Endothelial cell of umbilical vein (primary cell): ENCODE data around the gene RPS21. TPM values are rescaled to one million over a fixed set of nuclear protein-coding genes. Genes with fewer than 3 reads are reported as not detected.

Experiments
- BruUV-seq: library from RNA; stranded (reverse); fragments of 400-500 nt; replicated peaks from 2 replicates; lab custom pipeline; 2021; lab: Mats Ljungman, UMichigan
- CTCF ChIA-PET: fragments of 300-600, 350-600 bp; sonication (Branson Sonifier 250); formaldehyde crosslinking; loops from one replicate; lab custom pipeline; 2021; ENCODE audit warnings: antibody characterized with exemption, inconsistent platforms; lab: Charles Lee
- POLR2A ChIA-PET: fragments of 300-600, 350-600 bp; sonication (Branson Sonifier 250); formaldehyde crosslinking; loops from one replicate; lab custom pipeline; 2021; ENCODE audit warnings: antibody characterized with exemption, inconsistent platforms; lab: Charles Lee
- DNase-seq: peaks from one replicate; pipeline ENCODE4 v3.0.0-alpha.2; 2011; ENCODE audit warnings: low read depth, low spot score
- FAIRE-seq: peaks from 2 replicates; lab custom pipeline; 2011; peaks lifted over from hg19 to GRCh38; lab: Jason Lieb, UNC
- H2AFZ ChIP-seq: 2 replicates; pipeline ENCODE4 v1.6.0; 2012; ENCODE audit warnings: low read depth, low read length, control low read depth, inconsistent platforms
- H3K27ac ChIP-seq: 2 replicates; pipeline ENCODE4 v1.5.1; 2011; ENCODE audit warnings: low read depth, mild to moderate bottlenecking, control low read depth, low read length, moderate library complexity; ENCODE audit not compliant: insufficient read depth
- H3K27me3 ChIP-seq, 2 experiments: 2 replicates each; pipeline versions ENCODE4 v1.6.0 to v1.6.1; 2011; ENCODE audit warnings: low read length in 2 of 2, mixed read lengths in 1 of 2; ENCODE audit not compliant: control insufficient read depth in 2 of 2, insufficient read depth in 2 of 2
- H3K36me3 ChIP-seq, 2 experiments: 2 replicates in 1 of 2; 3 replicates in 1 of 2; pipeline ENCODE4 v1.5.1; 2011; ENCODE audit warnings: low read length in 2 of 2, mild to moderate bottlenecking in 1 of 2, moderate library complexity in 1 of 2; ENCODE audit not compliant: control insufficient read depth in 2 of 2, insufficient read depth in 2 of 2; ENCODE audit errors: extremely low read depth in 1 of 2
- H3K4me1 ChIP-seq: 3 replicates; pipeline ENCODE4 v1.5.1; 2011; ENCODE audit warnings: mild to moderate bottlenecking, low read length; ENCODE audit not compliant: control insufficient read depth, insufficient read depth; ENCODE audit errors: extremely low read depth
- H3K4me2 ChIP-seq: 2 replicates; pipeline ENCODE4 v1.6.1; 2011; ENCODE audit warnings: low read length, control low read depth, mixed read lengths; ENCODE audit not compliant: insufficient read depth
- H3K4me3 ChIP-seq, 3 experiments: fragments of 200-600 bp in 1 of 3; sonication (generic), shearing (Covaris generic) in 1 of 3; replicated peaks in 1 of 3; 2 replicates each; pipeline ENCODE4 v1.5.1; 2011 to 2016; ENCODE audit warnings: control low read depth in 3 of 3, low read length in 3 of 3, mild to moderate bottlenecking in 2 of 3, inconsistent platforms in 1 of 3, low read depth in 1 of 3, moderate library complexity in 1 of 3; ENCODE audit not compliant: insufficient read depth in 1 of 3
- H3K79me2 ChIP-seq: 2 replicates; pipeline ENCODE4 v1.6.0; 2012; ENCODE audit warnings: low read length, inconsistent platforms; ENCODE audit not compliant: control insufficient read depth, insufficient read depth
- H3K9ac ChIP-seq: replicated peaks from 2 replicates; pipeline ENCODE3; 2011; ENCODE audit warnings: low read length, control low read depth; ENCODE audit not compliant: insufficient read depth; ENCODE audit errors: extremely low read depth
- H3K9me1 ChIP-seq: replicated peaks from 3 replicates; pipeline ENCODE4 v1.6.0; 2011; ENCODE audit warnings: mild to moderate bottlenecking, low read length; ENCODE audit not compliant: control insufficient read depth, insufficient read depth; ENCODE audit errors: extremely low read depth
- H3K9me3 ChIP-seq: replicated peaks from 2 replicates; pipeline ENCODE4 v1.5.1; 2012; ENCODE audit warnings: low read length, inconsistent platforms; ENCODE audit not compliant: control insufficient read depth, insufficient read depth
- H4K20me1 ChIP-seq: replicated peaks from 2 replicates; pipeline ENCODE3; 2011; ENCODE audit warnings: mild to moderate bottlenecking, low read length; ENCODE audit not compliant: control insufficient read depth, insufficient read depth; ENCODE audit errors: extremely low read depth
- EZH2 ChIP-seq: IDR thresholded peaks from 2 replicates; pipeline ENCODE4 v1.6.1; 2012; ENCODE audit warnings: borderline replicate concordance, low read depth, mild to moderate bottlenecking, moderate library complexity, low read length, inconsistent platforms; ENCODE audit not compliant: severe bottlenecking
- FOS ChIP-seq: IDR thresholded peaks from 2 replicates; pipeline ENCODE4 v1.6.1; 2011; ENCODE audit warnings: mild to moderate bottlenecking, low read length, moderate library complexity, borderline replicate concordance; ENCODE audit not compliant: insufficient read depth
- JUN ChIP-seq: IDR thresholded peaks from 2 replicates; pipeline ENCODE4 v1.6.1; 2011; ENCODE audit warnings: borderline replicate concordance, low read depth; ENCODE audit not compliant: insufficient read length, insufficient read depth
- MYC ChIP-seq: IDR thresholded peaks from one replicate; pipeline ENCODE4 v1.6.1; 2011; ENCODE audit warnings: mild to moderate bottlenecking, low read depth, low read length
- POLR2A ChIP-seq: IDR thresholded peaks from 2 replicates; pipeline ENCODE4 v1.6.1; 2012; ENCODE audit warnings: low read depth, mild to moderate bottlenecking, control low read depth, low read length
- POLR2AphosphoS5 ChIP-seq: IDR thresholded peaks from 2 replicates; pipeline ENCODE4 v1.6.1; 2012; ENCODE audit warnings: low read depth, mild to moderate bottlenecking, control low read depth, low read length, moderate library complexity; ENCODE audit not compliant: insufficient read depth
- dilution Hi-C: fragments of 300-500 bp; cut with MboI; formaldehyde crosslinking; loops from one replicate; pipeline ENCODE4 v1.15.0; 2019; ENCODE audit warnings: low sequenced_read_pairs; ENCODE audit not compliant: extremely low pct_ligation_motif_present
- intact Hi-C: fragments of 100-400 bp; cut with micrococcal nuclease; formaldehyde crosslinking; loops from one replicate; pipeline ENCODE4 v1.10.0; 2022
- polyA plus RNA-seq, 4 experiments: library from polyadenylated mRNA; depleted of rRNA in 3 of 4; stranded (reverse) in 3 of 4; unstranded in 1 of 4; fragments of >200 nt; gene quantifications; 2 replicates each; pipeline versions ENCODE4 v1.2.1 to v1.2.3, GENCODE V29; 2011 to 2012; ENCODE audit warnings: missing spikeins in 1 of 4
- total RNA-seq: library from RNA; stranded (reverse); gene quantifications from 2 replicates; pipeline ENCODE4 v1.2.3, GENCODE V29; 2021
- TF ChIP-seq, protein P1 (sequence below), 2 donors: IDR thresholded peaks; 1 replicate in 1 of 2; 2 replicates in 1 of 2; pipeline ENCODE4 v1.5.1; 2011; ENCODE audit warnings: low read length in 2 of 2, mild to moderate bottlenecking in 2 of 2, moderate library complexity in 2 of 2, control low read depth in 1 of 2, inconsistent platforms in 1 of 2, low read depth in 1 of 2; ENCODE audit not compliant: insufficient read depth in 1 of 2; ENCODE audit errors: extremely low read depth in 1 of 2
- TF ChIP-seq, protein P2 (sequence below): IDR thresholded peaks from 2 replicates; pipeline ENCODE4 v1.6.1; 2011; ENCODE audit not compliant: insufficient read depth, insufficient read length

RPS21 gene
- total and polyA plus RNA-seq, 2 donors (not counting 3 experiments of a cell fraction or from before 2014, with no cell fraction given) = 1,644 to 7,710 TPM

GRCh38 chr20:62362590-62362940 is 24.3 kb upstream of the RPS21 start:
- Histone ChIP-seq H3K4me2 (no peak overlapping the region), H3K4me3 (no peak overlapping the region), H2AFZ (no peak overlapping the region), H3K79me2 (peaks cover 67% of the 10 kb centered on the region), H3K9ac (no peak overlapping the region), H3K27me3 (no peaks in the 10 kb centered on the region), H3K36me3 (no peaks in the 10 kb centered on the region), H3K27ac (no peak overlapping the region), H3K9me3 (no peaks in the 10 kb centered on the region), H4K20me1 (no peaks in the 10 kb centered on the region), H3K9me1 (no peaks in the 10 kb centered on the region), H3K4me1 (peaks cover 61% of the 10 kb centered on the region)
- POLR2A ChIA-PET = no interaction called here
- TF ChIP-seq EZH2 = no peak
- TF ChIP-seq POLR2AphosphoS5 = no peak
- no peak for TF ChIP-seq MYC
- no peak for TF ChIP-seq POLR2A
- TF ChIP-seq FOS = no peak
- TF ChIP-seq, protein P1, sequence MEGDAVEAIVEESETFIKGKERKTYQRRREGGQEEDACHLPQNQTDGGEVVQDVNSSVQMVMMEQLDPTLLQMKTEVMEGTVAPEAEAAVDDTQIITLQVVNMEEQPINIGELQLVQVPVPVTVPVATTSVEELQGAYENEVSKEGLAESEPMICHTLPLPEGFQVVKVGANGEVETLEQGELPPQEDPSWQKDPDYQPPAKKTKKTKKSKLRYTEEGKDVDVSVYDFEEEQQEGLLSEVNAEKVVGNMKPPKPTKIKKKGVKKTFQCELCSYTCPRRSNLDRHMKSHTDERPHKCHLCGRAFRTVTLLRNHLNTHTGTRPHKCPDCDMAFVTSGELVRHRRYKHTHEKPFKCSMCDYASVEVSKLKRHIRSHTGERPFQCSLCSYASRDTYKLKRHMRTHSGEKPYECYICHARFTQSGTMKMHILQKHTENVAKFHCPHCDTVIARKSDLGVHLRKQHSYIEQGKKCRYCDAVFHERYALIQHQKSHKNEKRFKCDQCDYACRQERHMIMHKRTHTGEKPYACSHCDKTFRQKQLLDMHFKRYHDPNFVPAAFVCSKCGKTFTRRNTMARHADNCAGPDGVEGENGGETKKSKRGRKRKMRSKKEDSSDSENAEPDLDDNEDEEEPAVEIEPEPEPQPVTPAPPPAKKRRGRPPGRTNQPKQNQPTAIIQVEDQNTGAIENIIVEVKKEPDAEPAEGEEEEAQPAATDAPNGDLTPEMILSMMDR (IDR thresholded peaks at IDR 0.05; ENCODE audit: extremely low read depth in 1 of 2, insufficient read depth in 1 of 2, low read depth in 1 of 2, low read length in 2 of 2) = no peak
- no peak for TF ChIP-seq JUN
- TF ChIP-seq, protein P2, sequence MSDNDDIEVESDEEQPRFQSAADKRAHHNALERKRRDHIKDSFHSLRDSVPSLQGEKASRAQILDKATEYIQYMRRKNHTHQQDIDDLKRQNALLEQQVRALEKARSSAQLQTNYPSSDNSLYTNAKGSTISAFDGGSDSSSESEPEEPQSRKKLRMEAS = no peak
- dilution Hi-C loops = no loop called here
- CTCF ChIA-PET = interaction anchor here (9.9 kb wide), 1 partner anchor 16 kb away, joined by 179 read pairs; no protein-coding TSS in a partner anchor
- DNase-seq (no peak), FAIRE-seq (no peak)
- intact Hi-C loops = no loop called here
- no TSS peak for BruUV-seq
